Uterus (tissue), 2 donors: ENCODE data around the gene PRKAG2.

Experiments
- CTCF ChIP-seq, 4 experiments: fragments of 200-600 bp in 2 of 4; fragments of 450-650 bp in 2 of 4; sonication (generic) in 2 of 4; IDR thresholded peaks; one replicate each; pipeline ENCODE4 v1.5.1; 2016 to 2019; ENCODE audit warnings: antibody characterized with exemption in 4 of 4, mild to moderate bottlenecking in 2 of 4, moderate library complexity in 1 of 4
- POLR2A ChIP-seq, 2 donors: fragments of 450-650 bp; IDR thresholded peaks; one replicate each; pipeline ENCODE4 v1.6.1; 2016; ENCODE audit warnings: antibody characterized with exemption in 2 of 2, mild to moderate bottlenecking in 1 of 2, moderate library complexity in 1 of 2

GRCh38 chr7:151830121-151830830 lies 46.6 kb downstream of the PRKAG2 start:
- TF ChIP-seq CTCF (IDR thresholded peaks at IDR 0.05) (no peak), POLR2A (IDR thresholded peaks at IDR 0.05) (no peak)
